PFSK-1 (cell line): Measurements from ENCODE around the gene MDFIC.

Experiments
- FOXP2 ChIP-seq: optimal IDR thresholded peaks from 2 replicates; pipeline ENCODE3; 2011; ENCODE audit warnings: borderline replicate concordance, control low read depth, inconsistent platforms; ENCODE audit not compliant: insufficient read depth; ENCODE audit errors: extremely low read length, extremely low read depth
- POLR2AphosphoS5 ChIP-seq: IDR thresholded peaks from 2 replicates; pipeline ENCODE4 v1.6.1; 2012; ENCODE audit warnings: low read depth, mild to moderate bottlenecking, control low read depth, low read length, moderate library complexity
- SIN3A ChIP-seq: IDR thresholded peaks from 2 replicates; pipeline ENCODE4 v1.6.1; 2012; ENCODE audit warnings: mild to moderate bottlenecking, low read length, moderate library complexity, borderline replicate concordance; ENCODE audit not compliant: insufficient read depth
- TAF1 ChIP-seq: IDR thresholded peaks from 2 replicates; pipeline ENCODE4 v1.6.1; 2012; ENCODE audit warnings: low read length, control low read depth, borderline replicate concordance; ENCODE audit not compliant: insufficient read depth
- TF ChIP-seq, protein P1 (sequence below), 2 experiments: IDR thresholded peaks; 2 replicates each; pipeline versions ENCODE4 v1.6.1 to v1.8.0; 2011 to 2012; ENCODE audit warnings: low read depth in 2 of 2, low read length in 2 of 2, control low read depth in 1 of 2, inconsistent platforms in 1 of 2, mild to moderate bottlenecking in 1 of 2, moderate library complexity in 1 of 2; ENCODE audit not compliant: insufficient read depth in 1 of 2

The MDFIC gene

DNA sequence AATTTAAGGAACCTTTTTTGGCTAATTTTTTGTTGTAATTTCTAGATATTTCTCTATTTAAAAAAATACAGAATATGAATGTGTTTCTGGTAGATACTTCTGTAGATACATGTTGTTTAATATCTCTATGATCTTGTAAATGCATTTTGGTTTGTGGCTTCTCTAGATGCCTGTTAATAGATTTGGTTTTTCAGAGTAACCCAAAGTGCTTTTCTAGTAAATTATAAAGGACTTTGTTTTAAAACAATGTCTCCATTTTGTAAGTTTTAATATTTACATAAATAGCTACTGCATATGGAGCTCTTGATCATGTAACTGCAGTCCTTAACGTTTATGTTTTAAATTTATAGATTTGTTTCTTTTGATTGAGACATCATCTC, 88.5 kb downstream of the MDFIC start:
- TF ChIP-seq SIN3A (no peak), POLR2AphosphoS5 (no peak), FOXP2 (no peak), TAF1 (no peak)
- TF ChIP-seq, protein P1, sequence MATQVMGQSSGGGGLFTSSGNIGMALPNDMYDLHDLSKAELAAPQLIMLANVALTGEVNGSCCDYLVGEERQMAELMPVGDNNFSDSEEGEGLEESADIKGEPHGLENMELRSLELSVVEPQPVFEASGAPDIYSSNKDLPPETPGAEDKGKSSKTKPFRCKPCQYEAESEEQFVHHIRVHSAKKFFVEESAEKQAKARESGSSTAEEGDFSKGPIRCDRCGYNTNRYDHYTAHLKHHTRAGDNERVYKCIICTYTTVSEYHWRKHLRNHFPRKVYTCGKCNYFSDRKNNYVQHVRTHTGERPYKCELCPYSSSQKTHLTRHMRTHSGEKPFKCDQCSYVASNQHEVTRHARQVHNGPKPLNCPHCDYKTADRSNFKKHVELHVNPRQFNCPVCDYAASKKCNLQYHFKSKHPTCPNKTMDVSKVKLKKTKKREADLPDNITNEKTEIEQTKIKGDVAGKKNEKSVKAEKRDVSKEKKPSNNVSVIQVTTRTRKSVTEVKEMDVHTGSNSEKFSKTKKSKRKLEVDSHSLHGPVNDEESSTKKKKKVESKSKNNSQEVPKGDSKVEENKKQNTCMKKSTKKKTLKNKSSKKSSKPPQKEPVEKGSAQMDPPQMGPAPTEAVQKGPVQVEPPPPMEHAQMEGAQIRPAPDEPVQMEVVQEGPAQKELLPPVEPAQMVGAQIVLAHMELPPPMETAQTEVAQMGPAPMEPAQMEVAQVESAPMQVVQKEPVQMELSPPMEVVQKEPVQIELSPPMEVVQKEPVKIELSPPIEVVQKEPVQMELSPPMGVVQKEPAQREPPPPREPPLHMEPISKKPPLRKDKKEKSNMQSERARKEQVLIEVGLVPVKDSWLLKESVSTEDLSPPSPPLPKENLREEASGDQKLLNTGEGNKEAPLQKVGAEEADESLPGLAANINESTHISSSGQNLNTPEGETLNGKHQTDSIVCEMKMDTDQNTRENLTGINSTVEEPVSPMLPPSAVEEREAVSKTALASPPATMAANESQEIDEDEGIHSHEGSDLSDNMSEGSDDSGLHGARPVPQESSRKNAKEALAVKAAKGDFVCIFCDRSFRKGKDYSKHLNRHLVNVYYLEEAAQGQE (IDR thresholded peaks at IDR 0.05; ENCODE audit: insufficient read depth in 1 of 2, low read depth in 2 of 2, low read length in 2 of 2), result no peak

DNA sequence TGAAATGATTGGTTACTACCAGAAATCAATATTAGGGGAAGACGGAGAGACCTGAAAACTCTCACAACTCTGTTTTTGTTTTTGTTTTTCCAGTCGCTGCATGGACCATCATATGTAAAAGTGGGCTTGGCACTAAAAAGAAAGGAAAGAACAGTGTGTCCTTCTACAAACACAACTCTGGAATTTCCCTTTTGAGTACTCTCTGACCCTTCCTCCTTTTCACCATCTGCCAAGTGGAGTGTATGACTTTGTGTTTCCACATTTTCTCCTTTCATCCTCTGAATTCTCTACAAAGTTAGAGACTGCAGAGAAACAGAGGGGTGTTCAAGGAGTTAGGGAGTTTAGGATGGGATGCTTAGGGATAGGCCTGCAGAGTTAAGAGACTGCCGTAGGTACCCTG, 92.0 kb downstream of the MDFIC start:
- TF ChIP-seq TAF1 (no peak), SIN3A (no peak), POLR2AphosphoS5 (no peak), FOXP2 (no peak)
- TF ChIP-seq, protein P1 (IDR thresholded peaks at IDR 0.05; ENCODE audit: insufficient read depth in 1 of 2, low read depth in 2 of 2, low read length in 2 of 2), result no peak

DNA sequence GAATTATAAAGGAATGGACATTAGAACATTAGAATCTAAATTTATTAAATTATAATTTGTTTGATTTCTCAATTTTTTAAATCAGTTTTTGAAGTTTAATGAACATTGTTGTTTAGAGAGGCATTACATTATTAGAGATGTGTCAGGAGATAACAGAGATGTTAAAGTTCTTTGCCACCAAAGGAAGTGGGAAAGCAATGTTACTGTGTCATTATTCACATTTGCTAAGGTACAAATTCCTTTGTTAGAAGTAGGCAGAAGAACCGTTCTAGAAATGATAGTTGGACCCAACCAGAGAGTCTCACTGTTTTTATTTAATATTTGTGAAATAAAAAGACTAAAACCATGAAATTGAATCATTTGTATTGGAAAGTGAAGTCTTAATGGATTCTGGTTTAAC, 92.9 kb downstream of the MDFIC start:
- TF ChIP-seq, protein P1 (IDR thresholded peaks at IDR 0.05; ENCODE audit: insufficient read depth in 1 of 2, low read depth in 2 of 2, low read length in 2 of 2), result no peak
- TF ChIP-seq FOXP2 (no peak), SIN3A (no peak), TAF1 (no peak), POLR2AphosphoS5 (no peak)

DNA sequence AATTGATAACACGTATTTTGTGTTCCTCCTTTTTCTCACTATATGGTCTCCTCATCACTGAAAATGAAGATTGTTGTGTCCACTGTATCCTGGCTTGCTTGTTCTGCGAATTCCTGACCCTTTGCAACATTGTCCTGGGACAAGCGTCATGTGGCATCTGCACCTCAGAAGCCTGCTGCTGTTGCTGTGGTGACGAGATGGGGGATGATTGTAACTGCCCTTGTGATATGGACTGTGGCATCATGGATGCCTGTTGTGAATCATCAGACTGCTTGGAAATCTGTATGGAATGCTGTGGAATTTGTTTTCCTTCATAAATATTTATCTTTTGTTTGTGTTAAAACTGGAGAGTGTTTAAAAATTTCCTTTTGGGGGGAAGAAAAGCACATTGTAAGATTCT, 93.7 kb downstream of the MDFIC start:
- TF ChIP-seq POLR2AphosphoS5 (no peak), SIN3A (no peak), TAF1 (no peak), FOXP2 (no peak)
- TF ChIP-seq, protein P1 (IDR thresholded peaks at IDR 0.05; ENCODE audit: insufficient read depth in 1 of 2, low read depth in 2 of 2, low read length in 2 of 2), result no peak
